ENCODE results near the gene CCL3. TPM values are rescaled to one million over a fixed set of nuclear protein-coding genes. Genes with fewer than 3 reads are reported as not detected.

The CCL3 gene
- total RNA-seq, result not detected in 2 replicates

DNA sequence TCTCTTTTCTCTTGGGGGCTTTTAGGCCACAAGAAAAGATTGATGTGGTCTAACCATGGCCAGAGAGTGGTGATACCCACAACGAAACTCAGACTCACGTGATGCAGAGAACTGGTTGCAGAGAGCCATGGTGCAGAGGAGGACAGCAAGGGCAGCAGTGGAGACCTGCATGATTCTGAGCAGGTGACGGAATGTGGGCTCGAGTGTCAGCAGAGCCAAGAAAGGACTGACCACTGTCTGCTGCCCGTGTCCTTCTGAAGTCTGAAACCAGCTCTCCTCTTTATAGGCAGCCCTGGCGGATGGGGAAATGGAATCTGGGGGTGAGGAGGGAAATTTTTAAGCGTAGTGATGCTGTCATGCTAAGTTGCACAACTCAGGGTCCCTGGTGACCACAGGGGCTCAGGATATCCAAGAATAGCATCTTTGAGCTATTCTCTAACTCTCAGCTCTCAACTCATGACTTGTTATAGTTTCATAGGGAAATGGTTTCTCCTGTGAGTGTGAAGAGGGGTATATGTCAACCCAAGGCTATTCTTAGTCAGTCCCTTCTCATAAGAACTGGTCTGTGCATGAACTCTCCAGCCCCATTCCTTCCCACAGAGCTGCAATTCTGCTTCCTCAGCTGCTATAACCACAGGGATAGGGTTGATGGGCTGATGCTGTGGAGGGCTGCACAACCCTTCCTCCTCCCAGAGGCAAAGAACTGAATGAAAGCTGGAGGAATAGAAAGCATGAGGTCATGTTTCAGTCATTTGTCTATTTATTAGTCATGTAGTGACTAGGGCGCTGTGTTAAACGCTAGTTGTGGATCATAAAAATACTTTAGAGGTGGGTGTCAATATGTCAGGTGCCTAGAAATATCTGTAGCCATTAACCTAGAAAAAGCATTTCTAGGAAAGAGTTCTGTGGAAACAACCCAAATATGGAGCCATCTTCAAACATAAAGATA lies at the start of gene CCL3:
Gene CCL3 (minus strand): TSS at position 256 of the 949 bp plus-strand sequence. CDS start 85 bp downstream, at position 171.

DNA sequence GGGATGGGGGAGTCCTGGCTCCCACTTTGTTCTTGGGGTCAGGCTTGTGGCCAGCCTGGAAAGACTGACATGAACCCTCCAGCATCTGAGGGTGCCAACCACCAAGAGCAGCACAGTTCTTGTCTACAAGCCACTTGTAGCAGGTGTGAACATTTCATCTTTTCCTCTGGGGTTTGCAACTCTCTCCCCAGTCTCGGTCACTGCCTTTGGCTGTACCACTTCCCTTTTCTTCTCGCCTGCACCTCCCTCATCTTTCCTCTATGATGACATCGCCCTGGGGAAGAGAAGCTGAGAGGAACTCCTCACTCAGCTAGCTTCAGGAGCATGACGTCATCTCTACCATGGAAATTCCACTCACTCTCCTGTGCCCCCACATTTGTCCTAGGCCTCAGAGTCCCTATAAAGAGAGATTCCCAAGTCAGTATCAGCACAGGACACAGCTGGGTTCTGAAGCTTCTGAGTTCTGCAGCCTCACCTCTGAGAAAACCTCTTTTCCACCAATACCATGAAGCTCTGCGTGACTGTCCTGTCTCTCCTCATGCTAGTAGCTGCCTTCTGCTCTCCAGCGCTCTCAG lies 13.5 kb upstream of the CCL3 start, which contains the start of gene CCL4:
Gene CCL4 (plus strand): TSS at position 427 of the 575 bp plus-strand sequence. CDS start 79 bp downstream, at position 506.

DNA sequence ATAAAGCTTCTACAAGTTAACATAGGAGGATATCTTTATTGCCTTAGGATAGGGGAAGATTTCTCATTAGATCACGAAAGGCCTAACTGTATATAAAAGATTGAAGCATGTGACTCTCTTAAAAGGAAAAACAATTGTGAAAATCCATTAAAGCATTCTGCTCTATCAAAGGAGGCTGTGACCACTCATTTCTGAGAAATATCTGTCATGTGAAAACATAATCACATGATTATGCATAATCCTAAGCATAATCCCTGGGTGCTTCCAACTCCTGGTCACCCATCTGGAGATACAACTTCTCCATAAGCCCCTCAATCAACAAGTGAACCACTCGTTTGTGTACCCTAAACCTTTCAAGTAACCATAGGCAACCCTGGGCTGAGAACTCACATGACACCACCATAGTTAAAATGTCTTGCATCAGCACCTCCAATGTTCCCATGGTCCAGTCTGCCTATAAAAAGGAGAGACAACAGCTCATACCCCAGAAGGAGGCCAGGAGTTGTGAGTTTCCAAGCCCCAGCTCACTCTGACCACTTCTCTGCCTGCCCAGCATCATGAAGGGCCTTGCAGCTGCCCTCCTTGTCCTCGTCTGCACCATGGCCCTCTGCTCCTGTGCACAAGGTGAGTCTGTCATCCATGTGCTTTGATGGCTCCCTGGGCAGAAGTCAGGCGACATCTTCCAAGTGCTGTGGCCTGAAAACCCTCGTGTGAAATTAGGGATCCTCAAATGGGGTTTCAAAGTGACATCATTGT lies 26.0 kb downstream of the CCL3 start, which contains the start of gene CCL18:
Gene CCL18 (plus strand): TSS at position 487 of the 756 bp plus-strand sequence. CDS start 71 bp downstream, at position 558.

Small RNA genes lying within 50 kb of the gene (small RNA-seq; reads per million reads assigned to genes)
- gene RN7SL301P, result not detected

Other genes starting within 250 kb of the CCL3 start
- not detected in 2 replicates for gene HEATR9, start 221.3 kb downstream of the CCL3 start, total RNA-seq
- not detected in 2 replicates for gene CCL5, start 209.8 kb downstream of the CCL3 start, total RNA-seq
- gene RDM1, start 159.4 kb downstream of the CCL3 start, total RNA-seq, result 0.40 and 0.72 TPM in 2 replicates
- not detected in 2 replicates for gene LYZL6, start 146.4 kb downstream of the CCL3 start, total RNA-seq
- 1.1 and 1.5 TPM in 2 replicates for gene CCL16, start 108.6 kb downstream of the CCL3 start, total RNA-seq
- gene CCL14, start 103.4 kb downstream of the CCL3 start, total RNA-seq, result 30.2 and 51.3 TPM in 2 replicates
- not detected in 2 replicates for gene CCL15, start 88.6 kb downstream of the CCL3 start, total RNA-seq
- 2.4 and 5.9 TPM in 2 replicates for gene CCL23, start 72.2 kb downstream of the CCL3 start, total RNA-seq
- gene CCL18, start 25.9 kb downstream of the CCL3 start, total RNA-seq, result not detected in 2 replicates
- not detected in 2 replicates for gene CCL4, start 13.7 kb upstream of the CCL3 start, total RNA-seq
- gene TBC1D3B, start 86.5 kb upstream of the CCL3 start, total RNA-seq, result 0.93 and 1.1 TPM in 2 replicates
- gene CCL3L1, start 106.6 kb upstream of the CCL3 start, total RNA-seq, result not detected in 2 replicates
- not detected in 2 replicates for gene CCL4L2, start 120.9 kb upstream of the CCL3 start, total RNA-seq
- gene TBC1D3I, start 174.4 kb upstream of the CCL3 start, total RNA-seq, result 0.14 and 1.1 TPM in 2 replicates
- gene TBC1D3G, start 233.7 kb upstream of the CCL3 start, total RNA-seq, result not detected in 2 replicates

Measured in thoracic aorta endothelial cell (primary cell).